Measurements from ENCODE around the gene RARA. TPM values are rescaled to one million over a fixed set of nuclear protein-coding genes. Genes with fewer than 3 reads are reported as not detected.

The RARA gene
- total RNA-seq, 1 experiment from 2014 or later, result 35.1 TPM

DNA sequence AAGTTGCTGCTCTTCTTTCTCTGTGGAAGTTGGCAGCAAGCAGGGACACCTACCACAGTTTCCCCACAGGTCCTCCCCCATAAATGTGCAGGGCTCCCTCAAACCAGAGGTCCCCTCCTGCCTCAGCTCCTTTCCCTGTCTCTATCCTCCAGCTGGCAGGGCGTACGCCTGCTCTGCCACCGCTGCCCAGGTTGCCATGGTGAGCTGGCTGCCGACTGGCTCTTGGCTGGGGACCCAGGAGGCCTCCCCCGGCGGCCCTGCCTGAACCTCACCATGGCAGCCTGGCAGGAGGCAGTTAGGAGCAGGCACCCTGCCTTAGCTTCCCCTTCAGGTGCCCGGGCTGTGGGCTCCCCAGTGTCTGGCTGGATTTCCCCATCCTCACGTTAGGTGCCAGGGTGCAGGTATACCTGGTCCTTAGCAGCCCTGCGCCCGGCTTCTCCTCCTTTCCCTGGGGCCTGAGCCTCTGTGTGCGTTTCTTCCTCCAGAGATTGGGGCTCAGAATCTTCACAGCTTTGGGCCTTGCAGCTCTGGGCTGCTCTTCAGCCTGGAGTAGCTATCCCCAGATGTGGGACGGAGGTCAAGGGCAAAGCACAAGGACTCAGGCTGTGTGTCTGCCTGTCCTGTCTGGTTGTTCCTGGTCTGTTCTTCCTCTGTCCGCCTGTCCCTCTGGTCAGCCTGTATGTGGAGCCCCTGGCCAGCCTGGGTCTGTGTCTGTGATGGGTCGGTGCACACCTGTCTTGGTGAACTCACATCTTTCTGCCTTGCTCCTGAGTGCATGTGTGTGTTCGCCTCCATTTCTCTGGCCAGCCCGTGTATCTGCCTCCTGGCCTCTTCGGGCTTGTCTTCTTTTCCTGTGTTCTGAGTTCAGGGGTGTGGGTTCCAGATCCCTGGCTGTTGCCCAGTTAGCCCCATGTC, 39.8 kb downstream of the RARA start:
- H3K4me1 ChIP-seq (ENCODE audit: control insufficient read depth in 1 of 2, insufficient read depth in 2 of 2, low read length in 2 of 2), result peaks cover 16 to 25% of the 10 kb centered on the region in 2 experiments
- RAD21 ChIA-PET (ENCODE audit: low non-redundant PET in 1 of 2, low total read pairs in 2 of 2, uncharacterized antibody in 2 of 2, unreplicated experiment in 2 of 2), result interaction anchor here in 1 of 2 experiments (1.0 kb wide), 1 partner anchor 78 kb away, joined by 3 read pairs; no protein-coding TSS in a partner anchor
- H3K9ac ChIP-seq (ENCODE audit: low read length), result no peak overlapping the region
- DNase-seq (ENCODE audit: low read depth, low spot score) (no peak), ATAC-seq (no peak)
- no peaks in the 10 kb centered on the region for H3K27me3 ChIP-seq (ENCODE audit: insufficient read depth, low read length)
- H3K4me3 ChIP-seq (replicated peaks in 1 of 2; ENCODE audit: low read depth in 1 of 2, low read length in 2 of 2), result no peak overlapping the region
- H3K79me2 ChIP-seq (ENCODE audit: insufficient read depth, low read length), result peaks cover 40% of the 10 kb centered on the region; the same call in 1 of the 2 replicates
- no peak for TF ChIP-seq SIN3A (IDR thresholded peaks at IDR 0.05; ENCODE audit: low read depth)
- TF ChIP-seq, protein P1, sequence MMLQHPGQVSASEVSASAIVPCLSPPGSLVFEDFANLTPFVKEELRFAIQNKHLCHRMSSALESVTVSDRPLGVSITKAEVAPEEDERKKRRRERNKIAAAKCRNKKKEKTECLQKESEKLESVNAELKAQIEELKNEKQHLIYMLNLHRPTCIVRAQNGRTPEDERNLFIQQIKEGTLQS (IDR thresholded peaks at IDR 0.05), result no peak
- TF ChIP-seq FOSL1 (IDR thresholded peaks at IDR 0.05; ENCODE audit: low read depth), result no peak
- TF ChIP-seq, protein P2, sequence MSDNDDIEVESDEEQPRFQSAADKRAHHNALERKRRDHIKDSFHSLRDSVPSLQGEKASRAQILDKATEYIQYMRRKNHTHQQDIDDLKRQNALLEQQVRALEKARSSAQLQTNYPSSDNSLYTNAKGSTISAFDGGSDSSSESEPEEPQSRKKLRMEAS (IDR thresholded peaks at IDR 0.05), result no peak
- TF ChIP-seq EGR1 (IDR thresholded peaks at IDR 0.05; ENCODE audit: low read depth), result no peak
- no peak for TF ChIP-seq TCF7L2 (IDR thresholded peaks at IDR 0.05; ENCODE audit: borderline replicate concordance, extremely low read depth, insufficient read depth, insufficient read length)
- no peak for TF ChIP-seq POLR2A (IDR thresholded peaks at IDR 0.05; ENCODE audit: borderline replicate concordance, extremely low read depth, insufficient read depth, insufficient read length)
- TF ChIP-seq CEBPB (IDR thresholded peaks at IDR 0.05; ENCODE audit: low read depth), result no peak
- no peak for TF ChIP-seq CBX3 (IDR thresholded peaks at IDR 0.05; ENCODE audit: low read depth)
- no peak for TF ChIP-seq POLR2AphosphoS5 (IDR thresholded peaks at IDR 0.05; ENCODE audit: low read depth, low read length)
- no peak for TF ChIP-seq JUND (IDR thresholded peaks at IDR 0.05)
- no peak for TF ChIP-seq ZNF274 (IDR thresholded peaks at IDR 0.05; ENCODE audit: low read depth, low read length)
- TF ChIP-seq, protein P3, sequence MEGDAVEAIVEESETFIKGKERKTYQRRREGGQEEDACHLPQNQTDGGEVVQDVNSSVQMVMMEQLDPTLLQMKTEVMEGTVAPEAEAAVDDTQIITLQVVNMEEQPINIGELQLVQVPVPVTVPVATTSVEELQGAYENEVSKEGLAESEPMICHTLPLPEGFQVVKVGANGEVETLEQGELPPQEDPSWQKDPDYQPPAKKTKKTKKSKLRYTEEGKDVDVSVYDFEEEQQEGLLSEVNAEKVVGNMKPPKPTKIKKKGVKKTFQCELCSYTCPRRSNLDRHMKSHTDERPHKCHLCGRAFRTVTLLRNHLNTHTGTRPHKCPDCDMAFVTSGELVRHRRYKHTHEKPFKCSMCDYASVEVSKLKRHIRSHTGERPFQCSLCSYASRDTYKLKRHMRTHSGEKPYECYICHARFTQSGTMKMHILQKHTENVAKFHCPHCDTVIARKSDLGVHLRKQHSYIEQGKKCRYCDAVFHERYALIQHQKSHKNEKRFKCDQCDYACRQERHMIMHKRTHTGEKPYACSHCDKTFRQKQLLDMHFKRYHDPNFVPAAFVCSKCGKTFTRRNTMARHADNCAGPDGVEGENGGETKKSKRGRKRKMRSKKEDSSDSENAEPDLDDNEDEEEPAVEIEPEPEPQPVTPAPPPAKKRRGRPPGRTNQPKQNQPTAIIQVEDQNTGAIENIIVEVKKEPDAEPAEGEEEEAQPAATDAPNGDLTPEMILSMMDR (IDR thresholded peaks at IDR 0.05 in 2 of 3, conservative IDR thresholded peaks at IDR 0.05 in 1 of 3; ENCODE audit: borderline replicate concordance in 1 of 3, insufficient read depth in 1 of 3, low read depth in 2 of 3, low read length in 2 of 3), result no peak
- TF ChIP-seq ELF1 (IDR thresholded peaks at IDR 0.05; ENCODE audit: borderline replicate concordance, low read depth), result no peak
- POLR2A ChIA-PET, result no interaction called here
- H4K20me1 ChIP-seq (ENCODE audit: insufficient read depth), result no peaks in the 10 kb centered on the region
- H3K4me2 ChIP-seq (ENCODE audit: low read length), result no peak overlapping the region
- BruUV-seq (replicated peaks), result no TSS peak
- no peaks in the 10 kb centered on the region for H3K9me2 ChIP-seq (ENCODE audit: insufficient read depth)
- H3K36me3 ChIP-seq (ENCODE audit: control insufficient read depth in 1 of 2, insufficient read depth in 2 of 2, low read length in 2 of 2), result peaks cover 0 to 15% of the 10 kb centered on the region in 2 experiments; a peak in 3 of 4 replicates
- H2AFZ ChIP-seq (ENCODE audit: low read depth, low read length, poor library complexity, severe bottlenecking), result no peak overlapping the region
- CTCF ChIA-PET, result no interaction called here
- intact Hi-C loops (cut with micrococcal nuclease), result no loop called here
- H3K27ac ChIP-seq (ENCODE audit: low read depth, low read length), result no peak overlapping the region; the same call in 1 of the 2 replicates
- H3K9me3 ChIP-seq (ENCODE audit: control insufficient read depth in 1 of 2, insufficient read depth in 1 of 2, low read depth in 1 of 2, low read length in 2 of 2), result no peaks in the 10 kb centered on the region

All from HCT116 (cell line).